OCI-LY3 (cell line): ENCODE results near the gene AR.

ENCODE experiments used
- H2AFZ ChIP-seq: fragments of 200-600, 300-600 bp; shearing (Covaris generic); 2 replicates; pipeline ENCODE4 v1.6.0; 2014; ENCODE audit warnings: antibody characterized with exemption, low read depth, low read length
- H3K27ac ChIP-seq: fragments of 200-600, 300-600 bp; sonication (generic); 2 replicates; pipeline ENCODE4 v1.5.1; 2014; ENCODE audit warnings: mild to moderate bottlenecking, low read length, moderate library complexity, mixed read lengths
- H3K27me3 ChIP-seq: fragments of 200-600, 300-600 bp; sonication (generic); 2 replicates; pipeline ENCODE4 v1.6.1; 2014; ENCODE audit warnings: low read depth, low read length, mixed read lengths
- H3K36me3 ChIP-seq: fragments of 200-600, 300-600 bp; sonication (generic); replicated peaks from 2 replicates; pipeline ENCODE3; 2014; ENCODE audit warnings: low read depth, low read length, mixed read lengths
- H3K4me1 ChIP-seq: fragments of 300-600, 200-600 bp; sonication (generic); 2 replicates; pipeline ENCODE4 v1.6.1; 2014; ENCODE audit warnings: low read length, mixed read lengths
- H3K4me2 ChIP-seq: fragments of 200-600, 300-600 bp; sonication (generic); 2 replicates; pipeline ENCODE4 v1.6.1; 2014; ENCODE audit warnings: low read length, mixed read lengths
- H3K4me3 ChIP-seq: fragments of 300-600, 200-600 bp; sonication (generic); 2 replicates; pipeline ENCODE4 v1.5.1; 2014; ENCODE audit warnings: antibody characterized with exemption, mild to moderate bottlenecking, low read length, moderate library complexity
- H3K79me2 ChIP-seq: fragments of 300-600, 200-600 bp; shearing (Covaris generic); 2 replicates; pipeline ENCODE4 v1.6.1; 2014; ENCODE audit warnings: mild to moderate bottlenecking, low read length, mixed read lengths
- H3K9ac ChIP-seq: fragments of 300-600, 200-600 bp; shearing (Covaris generic); 2 replicates; pipeline ENCODE4 v1.6.0; 2014; ENCODE audit warnings: mild to moderate bottlenecking, low read length, moderate library complexity
- H3K9me3 ChIP-seq: fragments of 200-600, 300-600 bp; shearing (Covaris generic); 2 replicates; pipeline ENCODE4 v1.6.1; 2014; ENCODE audit warnings: low read length, mixed read lengths; ENCODE audit not compliant: insufficient read depth
- H4K20me1 ChIP-seq: fragments of 200-600, 300-600 bp; sonication (generic); 2 replicates; pipeline ENCODE4 v1.6.1; 2016; ENCODE audit warnings: low read length, mixed read lengths; ENCODE audit not compliant: insufficient read depth
- EZH2phosphoT487 ChIP-seq: fragments of 200-600 bp; shearing (Covaris generic); IDR thresholded peaks from 2 replicates; pipeline ENCODE4 v1.6.1; 2018; ENCODE audit warnings: antibody characterized with exemption, mixed run types, low read depth
- TF ChIP-seq, protein P1 (sequence below): fragments of 200-600, 300-600 bp; sonication (generic); IDR thresholded peaks from 2 replicates; pipeline ENCODE4 v1.5.1; 2014; ENCODE audit warnings: antibody characterized with exemption, low read length, low read depth

The AR gene, protein sequence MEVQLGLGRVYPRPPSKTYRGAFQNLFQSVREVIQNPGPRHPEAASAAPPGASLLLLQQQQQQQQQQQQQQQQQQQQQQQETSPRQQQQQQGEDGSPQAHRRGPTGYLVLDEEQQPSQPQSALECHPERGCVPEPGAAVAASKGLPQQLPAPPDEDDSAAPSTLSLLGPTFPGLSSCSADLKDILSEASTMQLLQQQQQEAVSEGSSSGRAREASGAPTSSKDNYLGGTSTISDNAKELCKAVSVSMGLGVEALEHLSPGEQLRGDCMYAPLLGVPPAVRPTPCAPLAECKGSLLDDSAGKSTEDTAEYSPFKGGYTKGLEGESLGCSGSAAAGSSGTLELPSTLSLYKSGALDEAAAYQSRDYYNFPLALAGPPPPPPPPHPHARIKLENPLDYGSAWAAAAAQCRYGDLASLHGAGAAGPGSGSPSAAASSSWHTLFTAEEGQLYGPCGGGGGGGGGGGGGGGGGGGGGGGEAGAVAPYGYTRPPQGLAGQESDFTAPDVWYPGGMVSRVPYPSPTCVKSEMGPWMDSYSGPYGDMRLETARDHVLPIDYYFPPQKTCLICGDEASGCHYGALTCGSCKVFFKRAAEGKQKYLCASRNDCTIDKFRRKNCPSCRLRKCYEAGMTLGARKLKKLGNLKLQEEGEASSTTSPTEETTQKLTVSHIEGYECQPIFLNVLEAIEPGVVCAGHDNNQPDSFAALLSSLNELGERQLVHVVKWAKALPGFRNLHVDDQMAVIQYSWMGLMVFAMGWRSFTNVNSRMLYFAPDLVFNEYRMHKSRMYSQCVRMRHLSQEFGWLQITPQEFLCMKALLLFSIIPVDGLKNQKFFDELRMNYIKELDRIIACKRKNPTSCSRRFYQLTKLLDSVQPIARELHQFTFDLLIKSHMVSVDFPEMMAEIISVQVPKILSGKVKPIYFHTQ

DNA sequence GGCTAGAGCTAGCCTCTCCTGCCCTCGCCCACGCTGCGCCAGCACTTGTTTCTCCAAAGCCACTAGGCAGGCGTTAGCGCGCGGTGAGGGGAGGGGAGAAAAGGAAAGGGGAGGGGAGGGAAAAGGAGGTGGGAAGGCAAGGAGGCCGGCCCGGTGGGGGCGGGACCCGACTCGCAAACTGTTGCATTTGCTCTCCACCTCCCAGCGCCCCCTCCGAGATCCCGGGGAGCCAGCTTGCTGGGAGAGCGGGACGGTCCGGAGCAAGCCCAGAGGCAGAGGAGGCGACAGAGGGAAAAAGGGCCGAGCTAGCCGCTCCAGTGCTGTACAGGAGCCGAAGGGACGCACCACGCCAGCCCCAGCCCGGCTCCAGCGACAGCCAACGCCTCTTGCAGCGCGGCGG, at the start of gene AR:
Gene AR, plus strand, starts transcription at position 204 of the 400 bp plus-strand sequence. CDS start 1,126 bp downstream, outside the sequence.
- Histone ChIP-seq H3K9ac (no peak within 1 kb of the TSS), H4K20me1 (no peaks in the 10 kb centered on the region), H3K27ac (no peak within 1 kb of the TSS), H3K4me3 (no peak within 1 kb of the TSS), H2AFZ (no peak within 1 kb of the TSS), H3K79me2 (no peaks in the 10 kb centered on the region), H3K4me2 (no peak within 1 kb of the TSS), H3K4me1 (no peaks in the 10 kb centered on the region), H3K9me3 (no peaks in the 10 kb centered on the region), H3K27me3 (no peaks in the 10 kb centered on the region), H3K36me3 (no peaks in the 10 kb centered on the region)
- TF ChIP-seq, protein P1, sequence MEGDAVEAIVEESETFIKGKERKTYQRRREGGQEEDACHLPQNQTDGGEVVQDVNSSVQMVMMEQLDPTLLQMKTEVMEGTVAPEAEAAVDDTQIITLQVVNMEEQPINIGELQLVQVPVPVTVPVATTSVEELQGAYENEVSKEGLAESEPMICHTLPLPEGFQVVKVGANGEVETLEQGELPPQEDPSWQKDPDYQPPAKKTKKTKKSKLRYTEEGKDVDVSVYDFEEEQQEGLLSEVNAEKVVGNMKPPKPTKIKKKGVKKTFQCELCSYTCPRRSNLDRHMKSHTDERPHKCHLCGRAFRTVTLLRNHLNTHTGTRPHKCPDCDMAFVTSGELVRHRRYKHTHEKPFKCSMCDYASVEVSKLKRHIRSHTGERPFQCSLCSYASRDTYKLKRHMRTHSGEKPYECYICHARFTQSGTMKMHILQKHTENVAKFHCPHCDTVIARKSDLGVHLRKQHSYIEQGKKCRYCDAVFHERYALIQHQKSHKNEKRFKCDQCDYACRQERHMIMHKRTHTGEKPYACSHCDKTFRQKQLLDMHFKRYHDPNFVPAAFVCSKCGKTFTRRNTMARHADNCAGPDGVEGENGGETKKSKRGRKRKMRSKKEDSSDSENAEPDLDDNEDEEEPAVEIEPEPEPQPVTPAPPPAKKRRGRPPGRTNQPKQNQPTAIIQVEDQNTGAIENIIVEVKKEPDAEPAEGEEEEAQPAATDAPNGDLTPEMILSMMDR: no peak
- no peak for TF ChIP-seq EZH2phosphoT487

DNA sequence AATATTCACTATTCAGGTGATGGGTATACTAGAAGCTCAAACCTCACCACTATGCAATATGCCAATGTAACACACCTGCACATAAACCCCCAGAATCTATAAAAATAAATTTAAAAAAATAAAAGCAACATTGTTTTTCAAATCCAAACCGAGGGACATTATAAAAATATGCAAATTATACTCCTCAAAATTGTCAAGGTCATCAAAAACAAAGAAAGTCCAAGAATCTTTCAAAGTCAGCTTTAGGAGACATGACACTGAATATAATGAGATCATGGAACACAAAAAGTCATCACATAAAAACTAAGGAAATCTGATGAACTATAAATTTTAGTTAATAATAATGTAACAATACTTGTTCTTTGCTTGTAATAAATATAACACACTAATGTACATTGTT, 43.2 kb upstream of the AR start:
- H4K20me1 ChIP-seq: no peaks in the 10 kb centered on the region
- H3K9me3 ChIP-seq: no peaks in the 10 kb centered on the region
- no peak overlapping the region for H3K9ac ChIP-seq
- no peak overlapping the region for H3K4me3 ChIP-seq
- no peak overlapping the region for H3K27ac ChIP-seq
- TF ChIP-seq, protein P1: no peak
- TF ChIP-seq EZH2phosphoT487: no peak
- H3K4me1 ChIP-seq: no peaks in the 10 kb centered on the region
- no peak overlapping the region for H2AFZ ChIP-seq
- no peaks in the 10 kb centered on the region for H3K27me3 ChIP-seq
- no peaks in the 10 kb centered on the region for H3K79me2 ChIP-seq
- H3K36me3 ChIP-seq: no peaks in the 10 kb centered on the region
- no peak overlapping the region for H3K4me2 ChIP-seq

DNA sequence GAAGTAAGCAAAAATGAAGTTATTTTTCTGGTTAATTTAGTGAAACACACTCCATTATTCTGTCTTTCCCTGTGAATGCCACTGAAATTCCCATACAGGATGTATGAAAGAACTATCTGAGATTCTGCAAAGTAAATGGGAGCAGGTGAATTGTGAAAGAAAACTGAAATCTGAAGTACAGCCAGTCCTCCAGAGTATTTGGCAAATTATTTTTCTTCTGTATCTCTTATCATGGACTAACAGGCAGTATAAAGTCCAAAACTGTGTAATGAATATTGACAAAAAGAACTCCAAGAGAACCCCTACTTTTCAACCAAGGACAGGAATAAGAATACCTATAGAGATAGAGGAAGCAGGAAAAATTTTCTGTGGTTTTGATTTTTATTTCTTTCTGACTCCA, 40.8 kb upstream of the AR start:
- no peak overlapping the region for H3K4me2 ChIP-seq
- no peak overlapping the region for H3K27ac ChIP-seq
- H3K4me3 ChIP-seq: no peak overlapping the region
- no peaks in the 10 kb centered on the region for H3K27me3 ChIP-seq
- no peaks in the 10 kb centered on the region for H4K20me1 ChIP-seq
- H3K9me3 ChIP-seq: no peaks in the 10 kb centered on the region
- no peak overlapping the region for H2AFZ ChIP-seq
- H3K36me3 ChIP-seq: no peaks in the 10 kb centered on the region
- H3K4me1 ChIP-seq: no peaks in the 10 kb centered on the region
- no peaks in the 10 kb centered on the region for H3K79me2 ChIP-seq
- TF ChIP-seq EZH2phosphoT487: no peak
- TF ChIP-seq, protein P1: no peak
- H3K9ac ChIP-seq: no peak overlapping the region

DNA sequence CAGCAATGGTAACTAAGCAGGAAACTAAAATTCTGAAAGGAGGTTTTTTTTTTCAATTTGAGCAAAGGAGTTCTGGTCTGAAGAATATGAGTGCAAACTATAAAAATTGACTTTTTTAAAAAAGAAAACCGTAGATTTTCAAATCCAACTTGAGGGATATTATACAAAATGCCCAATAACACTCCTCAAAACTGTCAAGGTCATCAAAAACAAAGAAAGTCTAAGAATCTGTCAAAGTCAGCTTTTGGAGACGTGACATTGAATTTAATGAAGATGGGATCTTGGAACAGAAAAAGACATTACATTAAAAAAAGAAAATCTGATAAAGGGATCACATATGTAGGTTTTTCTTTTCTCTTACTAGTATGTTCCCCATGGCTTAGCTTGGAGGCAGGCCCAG, 40.4 kb upstream of the AR start:
- TF ChIP-seq, protein P1: no peak
- H3K27me3 ChIP-seq: no peaks in the 10 kb centered on the region
- H3K36me3 ChIP-seq: no peaks in the 10 kb centered on the region

More for the DNA sequence above, 40.4 kb upstream of the AR start:
- Histone ChIP-seq H2AFZ (no peak overlapping the region), H3K4me1 (no peaks in the 10 kb centered on the region), H3K4me2 (no peak overlapping the region), H3K79me2 (no peaks in the 10 kb centered on the region), H3K9me3 (no peaks in the 10 kb centered on the region), H3K4me3 (no peak overlapping the region), H4K20me1 (no peaks in the 10 kb centered on the region), H3K27ac (no peak overlapping the region), H3K9ac (no peak overlapping the region)
